ENCODE measurements around the gene ASCL4. TPM values are rescaled to one million over a fixed set of nuclear protein-coding genes. Genes with fewer than 3 reads are reported as not detected.

The ASCL4 gene
- not detected in 5 replicates for total RNA-seq (2022; extraction: Qiagen RNA extraction)

GRCh38 chr12:107774349-107775029, at the start of gene ASCL4:
Gene ASCL4, plus strand, starts transcription at chr12:107774704. Its CDS starts 515 bp downstream, at chr12:107775219.

GRCh38 chr12:107760809-107761501, 13.5 kb upstream of the ASCL4 start, which contains the start of gene PRDM4:
Gene PRDM4, minus strand, starts transcription at chr12:107761137. Its CDS starts 622 bp downstream, at chr12:107760515.

Other genes with a start within 250 kb of the ASCL4 start
- gene PWP1, start 88.9 kb upstream of the ASCL4 start, total RNA-seq (2022; extraction: Qiagen RNA extraction): 94.2 to 101 TPM (median 100 TPM) in 5 replicates
- 17.8 to 22.1 TPM (median 21.1 TPM) in 5 replicates for gene PRDM4, start 13.6 kb upstream of the ASCL4 start, total RNA-seq (2022; extraction: Qiagen RNA extraction)

Data from A549 treated with dexamethasone at 1 μM for 4 hours (cell line).